IMR-90 (cell line): ENCODE data around the gene PRKAG2.

Experiments
- CTCF ChIP-seq: conservative IDR thresholded peaks from 2 replicates; pipeline ENCODE4 v1.5.1; 2012; ENCODE audit warnings: mild to moderate bottlenecking, low read depth, low read length, improper control_type of control experiment
- FOS ChIP-seq: fragments of 150-350 bp; IDR thresholded peaks from 2 replicates; pipeline ENCODE4 v1.6.1; 2016; ENCODE audit warnings: low read depth, low read length
- POLR2A ChIP-seq: IDR thresholded peaks from 2 replicates; pipeline ENCODE4 v1.6.1; 2012; ENCODE audit warnings: mild to moderate bottlenecking, low read depth, low read length
- RFX5 ChIP-seq: IDR thresholded peaks from 2 replicates; pipeline ENCODE4 v1.8.0; 2012; ENCODE audit warnings: low read depth, mild to moderate bottlenecking, low read length, moderate library complexity

GRCh38 chr7:151550656-151551286, 326.1 kb downstream of the PRKAG2 start:
- no peak for TF ChIP-seq CTCF
- TF ChIP-seq POLR2A: no peak
- TF ChIP-seq RFX5: no peak
- no peak for TF ChIP-seq FOS
